Measurements from ENCODE around the gene TMEM181. TPM values are rescaled to one million over a fixed set of nuclear protein-coding genes. Genes with fewer than 3 reads are reported as not detected.

Gene TMEM181
- total RNA-seq, 1 donor from 2014 or later, result 31.0 TPM

- no peak overlapping the region for H3K4me2 ChIP-seq (ENCODE audit: low read length)
- Mint-ChIP-seq H3K4me1 (ENCODE audit: low read depth, unreplicated experiment) (no peaks in the 10 kb centered on the region), H3K4me3 (ENCODE audit: unreplicated experiment) (no peak overlapping the region), H3K36me3 (ENCODE audit: low read depth, unreplicated experiment) (peaks cover 4% of the 10 kb centered on the region), H3K27me3 (ENCODE audit: low read depth, unreplicated experiment) (peaks cover 4% of the 10 kb centered on the region), H3K9me3 (ENCODE audit: unreplicated experiment) (no peaks in the 10 kb centered on the region), H3K27ac (ENCODE audit: unreplicated experiment) (no peak overlapping the region)
- H2AFZ ChIP-seq (ENCODE audit: low read depth, low read length), result no peak overlapping the region
- H3K27me3 ChIP-seq (ENCODE audit: insufficient read depth, low read length), result no peaks in the 10 kb centered on the region
- no peaks in the 10 kb centered on the region for H3K79me2 ChIP-seq (ENCODE audit: insufficient read depth, low read length)
- H3K9me3 ChIP-seq (ENCODE audit: insufficient read depth, low read depth, low read length), result no peaks in the 10 kb centered on the region
- DNase-seq (ENCODE audit: low read depth) (no peak), FAIRE-seq (no peak)
- H3K9ac ChIP-seq (ENCODE audit: low read length), result no peak overlapping the region
- H3K27ac ChIP-seq (ENCODE audit: low read depth, low read length), result no peak overlapping the region
- no peaks in the 10 kb centered on the region for H3K4me1 ChIP-seq (ENCODE audit: insufficient read depth, low read length)
- no peaks in the 10 kb centered on the region for H4K20me1 ChIP-seq (ENCODE audit: insufficient read depth, low read length)
- no peaks in the 10 kb centered on the region for H3K36me3 ChIP-seq (ENCODE audit: insufficient read depth, low read length)
- no peak overlapping the region for H3K4me3 ChIP-seq (ENCODE audit: insufficient read depth, low read depth, low read length)
- TF ChIP-seq CTCF (IDR thresholded peaks at IDR 0.05; ENCODE audit: insufficient read depth, low read depth, low read length) (no peak), EZH2 (IDR thresholded peaks at IDR 0.05; ENCODE audit: insufficient read depth, low read length) (no peak)
Observed at GRCh38 chr6:158552055-158552795, 7.7 kb upstream of the TMEM181 start.

- H3K4me3 ChIP-seq (ENCODE audit: insufficient read depth, low read depth, low read length), result no peak overlapping the region
- TF ChIP-seq EZH2 (IDR thresholded peaks at IDR 0.05; ENCODE audit: insufficient read depth, low read length), result no peak
- TF ChIP-seq CTCF (IDR thresholded peaks at IDR 0.05; ENCODE audit: insufficient read depth, low read depth, low read length), result no peak
- H3K4me1 Mint-ChIP-seq (ENCODE audit: low read depth, unreplicated experiment), result no peaks in the 10 kb centered on the region
- H3K27me3 Mint-ChIP-seq (ENCODE audit: low read depth, unreplicated experiment), result peaks cover 4% of the 10 kb centered on the region
- FAIRE-seq, result no peak
- H3K27ac ChIP-seq (ENCODE audit: low read depth, low read length), result no peak overlapping the region
- no peaks in the 10 kb centered on the region for H4K20me1 ChIP-seq (ENCODE audit: insufficient read depth, low read length)
- H3K27me3 ChIP-seq (ENCODE audit: insufficient read depth, low read length), result no peaks in the 10 kb centered on the region
- no peak overlapping the region for H3K27ac Mint-ChIP-seq (ENCODE audit: unreplicated experiment)
- no peak overlapping the region for H3K4me3 Mint-ChIP-seq (ENCODE audit: unreplicated experiment)
- H3K9me3 Mint-ChIP-seq (ENCODE audit: unreplicated experiment), result peaks cover under 1% of the 10 kb centered on the region
- no peaks in the 10 kb centered on the region for H3K9me3 ChIP-seq (ENCODE audit: insufficient read depth, low read depth, low read length)
- H2AFZ ChIP-seq (ENCODE audit: low read depth, low read length), result no peak overlapping the region
- H3K4me1 ChIP-seq (ENCODE audit: insufficient read depth, low read length), result no peaks in the 10 kb centered on the region
- no peak for DNase-seq (ENCODE audit: low read depth)
- H3K36me3 Mint-ChIP-seq (ENCODE audit: low read depth, unreplicated experiment), result peaks cover 4% of the 10 kb centered on the region
- no peak overlapping the region for H3K4me2 ChIP-seq (ENCODE audit: low read length)
- H3K36me3 ChIP-seq (ENCODE audit: insufficient read depth, low read length), result no peaks in the 10 kb centered on the region
- no peaks in the 10 kb centered on the region for H3K79me2 ChIP-seq (ENCODE audit: insufficient read depth, low read length)
- no peak overlapping the region for H3K9ac ChIP-seq (ENCODE audit: low read length)
Observed at GRCh38 chr6:158552796-158553138, 7.1 kb upstream of the TMEM181 start.

GRCh38 chr6:158554611-158555361 is 5.1 kb upstream of the TMEM181 start:
- Histone ChIP-seq H2AFZ (ENCODE audit: low read depth, low read length) (no peak overlapping the region), H3K9ac (ENCODE audit: low read length) (no peak overlapping the region), H3K79me2 (ENCODE audit: insufficient read depth, low read length) (no peaks in the 10 kb centered on the region), H3K36me3 (ENCODE audit: insufficient read depth, low read length) (no peaks in the 10 kb centered on the region), H3K4me1 (ENCODE audit: insufficient read depth, low read length) (peaks cover 4% of the 10 kb centered on the region), H4K20me1 (ENCODE audit: insufficient read depth, low read length) (no peaks in the 10 kb centered on the region), H3K4me3 (ENCODE audit: insufficient read depth, low read depth, low read length) (no peak overlapping the region), H3K9me3 (ENCODE audit: insufficient read depth, low read depth, low read length) (no peaks in the 10 kb centered on the region), H3K27me3 (ENCODE audit: insufficient read depth, low read length) (no peaks in the 10 kb centered on the region), H3K27ac (ENCODE audit: low read depth, low read length) (no peak overlapping the region), H3K4me2 (ENCODE audit: low read length) (no peak overlapping the region)
- Mint-ChIP-seq H3K27me3 (ENCODE audit: low read depth, unreplicated experiment) (peaks cover under 1% of the 10 kb centered on the region), H3K4me1 (ENCODE audit: low read depth, unreplicated experiment) (no peaks in the 10 kb centered on the region), H3K9me3 (ENCODE audit: unreplicated experiment) (peaks cover 2% of the 10 kb centered on the region), H3K27ac (ENCODE audit: unreplicated experiment) (no peak overlapping the region), H3K36me3 (ENCODE audit: low read depth, unreplicated experiment) (no peaks in the 10 kb centered on the region), H3K4me3 (ENCODE audit: unreplicated experiment) (no peak overlapping the region)
- TF ChIP-seq EZH2 (IDR thresholded peaks at IDR 0.05; ENCODE audit: insufficient read depth, low read length) (no peak), CTCF (IDR thresholded peaks at IDR 0.05; ENCODE audit: insufficient read depth, low read depth, low read length) (no peak)
- FAIRE-seq (no peak), DNase-seq (ENCODE audit: low read depth) (no peak)
